Measurements from ENCODE around the gene HACD2.

The HACD2 gene

DNA sequence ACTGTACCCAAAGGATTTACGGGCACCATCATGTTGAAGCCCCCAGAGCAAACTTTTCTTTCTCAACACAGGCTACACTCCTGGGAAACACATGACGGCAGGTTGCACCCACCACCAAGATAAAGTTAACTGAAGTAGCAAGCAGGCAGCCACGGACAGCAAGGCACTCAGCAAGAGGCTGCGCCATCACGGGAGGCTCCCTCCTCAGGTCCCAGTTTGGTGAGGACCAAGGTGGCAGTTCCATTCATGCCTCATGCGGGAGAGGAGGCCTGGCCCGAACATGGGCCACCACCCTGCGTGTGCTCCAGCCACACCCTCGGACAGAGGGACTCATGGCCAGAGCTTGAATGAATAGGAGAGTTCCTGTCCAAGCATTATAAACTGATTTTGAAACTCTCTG, 142.7 kb downstream of the HACD2 start:
- no peak for DNase-seq

More for the DNA sequence above, 142.7 kb downstream of the HACD2 start:
- in situ Hi-C loops (cut with HindIII; ENCODE audit: low pct_ligation_motif_present, low pct_unique_long_range_greater_than_20kb, low sequenced_read_pairs): no loop called here

All from ACHN (cell line).